ENCODE data around the gene TNN.

TNN gene

GRCh38 chr1:175195281-175195680 lies 127.6 kb downstream of the TNN start:
- H3K4me3 Mint-ChIP-seq, result no peak overlapping the region

GRCh38 chr1:175195798-175196197 lies 128.2 kb downstream of the TNN start:
- peaks cover 1% of the 10 kb centered on the region for H3K36me3 Mint-ChIP-seq (ENCODE audit: insufficient read depth)
- DNase-seq (ENCODE audit: low spot score in 2 of 2) (no peak), ATAC-seq (replicated peaks; ENCODE audit: extremely low read depth, poor library complexity, severe bottlenecking) (no peak)
- H3K27me3 Mint-ChIP-seq, result no peaks in the 10 kb centered on the region
- H3K4me1 Mint-ChIP-seq, result peaks cover 23% of the 10 kb centered on the region
- H3K27ac Mint-ChIP-seq (ENCODE audit: low read depth), result no peak overlapping the region
- no peak overlapping the region for H3K4me3 Mint-ChIP-seq
- no peaks in the 10 kb centered on the region for H3K9me3 Mint-ChIP-seq

More at GRCh38 chr1:175195281-175195680, 127.6 kb downstream of the TNN start:
- Mint-ChIP-seq H3K27ac (ENCODE audit: low read depth) (no peak overlapping the region), H3K27me3 (no peaks in the 10 kb centered on the region), H3K4me1 (peaks cover 28% of the 10 kb centered on the region), H3K36me3 (ENCODE audit: insufficient read depth) (peaks cover 1% of the 10 kb centered on the region), H3K9me3 (no peaks in the 10 kb centered on the region)
- no peak for ATAC-seq (replicated peaks; ENCODE audit: extremely low read depth, poor library complexity, severe bottlenecking)
- DNase-seq (ENCODE audit: low spot score in 2 of 2), result no peak

- no peaks in the 10 kb centered on the region for H3K9me3 Mint-ChIP-seq
- H3K27me3 Mint-ChIP-seq, result no peaks in the 10 kb centered on the region
- H3K27ac Mint-ChIP-seq (ENCODE audit: low read depth), result no peak overlapping the region
- H3K4me3 Mint-ChIP-seq, result no peak overlapping the region
- no peak for ATAC-seq (replicated peaks; ENCODE audit: extremely low read depth, poor library complexity, severe bottlenecking)
- H3K36me3 Mint-ChIP-seq (ENCODE audit: insufficient read depth), result no peaks in the 10 kb centered on the region
- H3K4me1 Mint-ChIP-seq, result peaks cover 13% of the 10 kb centered on the region
- DNase-seq (ENCODE audit: low spot score in 2 of 2), result no peak
Observed at GRCh38 chr1:175197531-175197930, 129.9 kb downstream of the TNN start.
